ENCODE results near the gene ASF1B. TPM values are rescaled to one million over a fixed set of nuclear protein-coding genes. Genes with fewer than 3 reads are reported as not detected.

The ASF1B gene
- total and polyA plus RNA-seq, 2 experiments from 2014 or later, result 33.3 to 36.9 TPM

DNA sequence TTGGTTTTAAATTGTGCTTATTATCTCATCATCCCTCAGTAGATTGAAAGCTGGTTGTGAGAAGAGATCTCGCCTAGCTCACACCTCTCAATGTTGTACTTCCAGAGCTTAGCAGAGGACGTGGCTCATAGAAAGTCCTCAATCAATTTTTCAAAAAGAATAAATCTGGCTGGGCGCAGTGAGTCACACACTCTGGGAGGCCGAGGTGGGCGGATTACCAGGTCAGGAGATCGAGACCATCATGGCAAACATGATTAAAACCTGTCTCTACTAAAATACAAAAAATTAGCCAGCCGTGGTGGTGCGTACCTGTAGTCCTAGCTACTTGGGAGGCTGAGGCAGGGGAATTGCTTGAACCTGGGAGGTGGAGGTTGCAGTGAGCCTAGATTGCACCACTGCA is 4.7 kb upstream of the ASF1B start:
- Histone ChIP-seq H3K27me3 (ENCODE audit: insufficient read depth) (no peaks in the 10 kb centered on the region), H3K9me2 (ENCODE audit: insufficient read depth) (no peaks in the 10 kb centered on the region), H4K20me1 (replicated peaks; ENCODE audit: insufficient read depth) (peaks cover 6% of the 10 kb centered on the region), H3F3A (replicated peaks; ENCODE audit: low read depth) (peaks cover 6% of the 10 kb centered on the region; the same call in 1 of the 2 replicates), H3K36me3 (ENCODE audit: insufficient read depth) (no peaks in the 10 kb centered on the region), H3K79me2 (replicated peaks; ENCODE audit: insufficient read depth) (no peaks in the 10 kb centered on the region), H3K27ac (ENCODE audit: low read depth) (no peak overlapping the region), H3K4me1 (ENCODE audit: insufficient read depth) (peaks cover 8% of the 10 kb centered on the region; the same call in 1 of the 2 replicates), H3K4me2 (no peak overlapping the region), H3K4me3 (no peak overlapping the region), H2AFZ (no peak overlapping the region)
- H3K36me3 Mint-ChIP-seq (ENCODE audit: low read depth), result no peaks in the 10 kb centered on the region
- DNase-seq (ENCODE audit: low spot score), result no peak
- no peak overlapping the region for H3K4me3 Mint-ChIP-seq
- peaks cover 2% of the 10 kb centered on the region; the same call in 1 of the 3 replicates for H3K9me3 Mint-ChIP-seq
- ATAC-seq, result no peak
- TF ChIP-seq ZNF114 (CRISPR knock-in tag; IDR thresholded peaks at IDR 0.05) (no peak), ZNF331 (CRISPR knock-in tag; IDR thresholded peaks at IDR 0.05; ENCODE audit: low read depth) (no peak), REST (IDR thresholded peaks at IDR 0.05; ENCODE audit: unreplicated experiment) (no peak), NANOG (IDR thresholded peaks at IDR 0.05; ENCODE audit: borderline replicate concordance) (no peak), CREB1 (CRISPR knock-in tag; IDR thresholded peaks at IDR 0.05; ENCODE audit: low read depth) (no peak)
- peaks cover 10% of the 10 kb centered on the region; the same call in 2 of the 3 replicates for H3K4me1 Mint-ChIP-seq
- peaks cover 4% of the 10 kb centered on the region for H3K27me3 Mint-ChIP-seq (ENCODE audit: insufficient read depth, low read depth, poor library complexity)
- no peak overlapping the region for H3K27ac Mint-ChIP-seq

DNA sequence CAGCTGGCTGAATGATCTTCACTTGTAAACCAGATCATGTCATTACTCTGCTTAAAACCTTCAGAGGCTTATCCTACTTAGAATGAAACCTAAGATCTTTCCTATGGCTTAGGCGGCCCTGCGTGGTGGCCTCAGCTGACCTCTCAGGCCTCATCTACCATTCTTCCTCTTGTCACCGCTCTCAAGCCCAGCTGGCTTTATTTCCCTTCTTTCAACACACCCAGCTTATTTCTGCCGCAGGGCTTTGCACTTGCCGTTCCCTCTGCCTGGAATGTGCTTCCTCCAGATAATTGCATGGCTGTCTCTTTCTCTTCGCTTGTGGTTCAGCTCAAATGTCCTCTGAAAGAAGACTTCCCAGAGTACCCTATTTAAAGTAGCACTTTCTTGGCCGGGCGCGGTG is 3.6 kb upstream of the ASF1B start:
- no peaks in the 10 kb centered on the region for H3K27me3 ChIP-seq (ENCODE audit: insufficient read depth)
- no peak overlapping the region for H3K4me2 ChIP-seq
- no peak overlapping the region for H2AFZ ChIP-seq
- H3K27ac ChIP-seq (ENCODE audit: low read depth), result no peak overlapping the region
- peaks cover 8% of the 10 kb centered on the region for H3K27me3 Mint-ChIP-seq (ENCODE audit: insufficient read depth, low read depth, poor library complexity)
- H3K79me2 ChIP-seq (replicated peaks; ENCODE audit: insufficient read depth), result peaks cover 10% of the 10 kb centered on the region
- no peaks in the 10 kb centered on the region for H3K9me2 ChIP-seq (ENCODE audit: insufficient read depth)
- no peak overlapping the region for H3K4me3 ChIP-seq
- H3K36me3 ChIP-seq (ENCODE audit: insufficient read depth), result no peaks in the 10 kb centered on the region
- no peaks in the 10 kb centered on the region for H3K36me3 Mint-ChIP-seq (ENCODE audit: low read depth)
- H3K4me3 Mint-ChIP-seq, result peak overlapping the region; percentile 1; the same call in 1 of the 3 replicates
- no peak for TF ChIP-seq STAT1 (IDR thresholded peaks at IDR 0.05; ENCODE audit: unreplicated experiment)
- TF ChIP-seq, protein P1, sequence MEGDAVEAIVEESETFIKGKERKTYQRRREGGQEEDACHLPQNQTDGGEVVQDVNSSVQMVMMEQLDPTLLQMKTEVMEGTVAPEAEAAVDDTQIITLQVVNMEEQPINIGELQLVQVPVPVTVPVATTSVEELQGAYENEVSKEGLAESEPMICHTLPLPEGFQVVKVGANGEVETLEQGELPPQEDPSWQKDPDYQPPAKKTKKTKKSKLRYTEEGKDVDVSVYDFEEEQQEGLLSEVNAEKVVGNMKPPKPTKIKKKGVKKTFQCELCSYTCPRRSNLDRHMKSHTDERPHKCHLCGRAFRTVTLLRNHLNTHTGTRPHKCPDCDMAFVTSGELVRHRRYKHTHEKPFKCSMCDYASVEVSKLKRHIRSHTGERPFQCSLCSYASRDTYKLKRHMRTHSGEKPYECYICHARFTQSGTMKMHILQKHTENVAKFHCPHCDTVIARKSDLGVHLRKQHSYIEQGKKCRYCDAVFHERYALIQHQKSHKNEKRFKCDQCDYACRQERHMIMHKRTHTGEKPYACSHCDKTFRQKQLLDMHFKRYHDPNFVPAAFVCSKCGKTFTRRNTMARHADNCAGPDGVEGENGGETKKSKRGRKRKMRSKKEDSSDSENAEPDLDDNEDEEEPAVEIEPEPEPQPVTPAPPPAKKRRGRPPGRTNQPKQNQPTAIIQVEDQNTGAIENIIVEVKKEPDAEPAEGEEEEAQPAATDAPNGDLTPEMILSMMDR (conservative IDR thresholded peaks at IDR 0.05; ENCODE audit: low read depth in 2 of 2), result no peak
- no peak for TF ChIP-seq ZNF462 (CRISPR knock-in tag; IDR thresholded peaks at IDR 0.05)
- H3K4me1 ChIP-seq (ENCODE audit: insufficient read depth), result peaks cover 16% of the 10 kb centered on the region
- H3F3A ChIP-seq (replicated peaks; ENCODE audit: low read depth), result peaks cover 6% of the 10 kb centered on the region; the same call in 1 of the 2 replicates
- H4K20me1 ChIP-seq (replicated peaks; ENCODE audit: insufficient read depth), result peaks cover 4% of the 10 kb centered on the region
- peaks cover 2% of the 10 kb centered on the region; the same call in 1 of the 3 replicates for H3K9me3 Mint-ChIP-seq
- DNase-seq (ENCODE audit: low spot score) (no peak), ATAC-seq (no peak)
- H3K27ac Mint-ChIP-seq, result no peak overlapping the region
- H3K4me1 Mint-ChIP-seq, result peaks cover 9% of the 10 kb centered on the region; the same call in 2 of the 3 replicates

Measured in GM23338 (cell line).